Type B pancreatic cell (in vitro differentiated cells): ENCODE results near the gene NALCN. TPM values are rescaled to one million over a fixed set of nuclear protein-coding genes. Genes with fewer than 3 reads are reported as not detected.

Source experiments
- DNase-seq: peaks from one replicate; pipeline ENCODE4 v3.0.0; 2021; ENCODE audit warnings: mixed read lengths; ENCODE audit not compliant: unreplicated experiment; ENCODE audit errors: extremely low spot score
- H3K27ac Mint-ChIP-seq: 2 replicates; pipeline ENCODE4 v1.8.0; 2021; ENCODE audit warnings: mild to moderate bottlenecking, mixed read lengths
- H3K27me3 Mint-ChIP-seq: 2 replicates; pipeline ENCODE4 v1.8.0; 2021; ENCODE audit warnings: mixed read lengths
- H3K36me3 Mint-ChIP-seq: 2 replicates; pipeline ENCODE4 v1.8.0; 2021; ENCODE audit warnings: mixed read lengths
- H3K4me1 Mint-ChIP-seq: one replicate; pipeline ENCODE4 v1.8.0; 2021; ENCODE audit warnings: mixed read lengths; ENCODE audit not compliant: unreplicated experiment
- H3K4me3 Mint-ChIP-seq: 2 replicates; pipeline ENCODE4 v1.8.0; 2021; ENCODE audit warnings: mild to moderate bottlenecking, mixed read lengths
- H3K9me3 Mint-ChIP-seq: 2 replicates; pipeline ENCODE4 v1.8.0; 2021; ENCODE audit warnings: mixed read lengths
- CTCF ChIP-seq: fragments of 200-600 bp; sonication (generic); conservative IDR thresholded peaks from 2 replicates; pipeline ENCODE4 v1.5.0; 2021; ENCODE audit warnings: antibody characterized with exemption, mild to moderate bottlenecking
- total RNA-seq: library from RNA; stranded (reverse); gene quantifications from 2 replicates; pipeline ENCODE4 v1.2.1, GENCODE V29; 2021; ENCODE audit warnings: low replicate concordance

NALCN gene
- total RNA-seq, 1 donor from 2014 or later: 0.70 TPM

- Mint-ChIP-seq H3K4me1 (no peaks in the 10 kb centered on the region), H3K27me3 (no peaks in the 10 kb centered on the region), H3K36me3 (no peaks in the 10 kb centered on the region), H3K9me3 (no peaks in the 10 kb centered on the region), H3K4me3 (no peak overlapping the region), H3K27ac (no peak overlapping the region)
- no peak for TF ChIP-seq CTCF
- DNase-seq: no peak
Observed at GRCh38 chr13:101399365-101399764, 16.9 kb downstream of the NALCN start.

GRCh38 chr13:101398920-101399319 lies 17.4 kb downstream of the NALCN start:
- Mint-ChIP-seq H3K4me1 (no peaks in the 10 kb centered on the region), H3K27ac (no peak overlapping the region), H3K27me3 (no peaks in the 10 kb centered on the region), H3K9me3 (no peaks in the 10 kb centered on the region), H3K36me3 (no peaks in the 10 kb centered on the region), H3K4me3 (no peak overlapping the region)
- DNase-seq: no peak
- no peak for TF ChIP-seq CTCF

GRCh38 chr13:101398191-101398590 lies 18.1 kb downstream of the NALCN start:
- no peak for TF ChIP-seq CTCF
- no peak for DNase-seq
- Mint-ChIP-seq H3K9me3 (no peaks in the 10 kb centered on the region), H3K36me3 (no peaks in the 10 kb centered on the region), H3K27me3 (no peaks in the 10 kb centered on the region), H3K4me1 (no peaks in the 10 kb centered on the region), H3K4me3 (no peak overlapping the region), H3K27ac (no peak overlapping the region)

GRCh38 chr13:101397742-101398141 lies 18.6 kb downstream of the NALCN start:
- Mint-ChIP-seq H3K4me3 (no peak overlapping the region), H3K27me3 (no peaks in the 10 kb centered on the region), H3K27ac (no peak overlapping the region), H3K36me3 (no peaks in the 10 kb centered on the region), H3K9me3 (no peaks in the 10 kb centered on the region), H3K4me1 (no peaks in the 10 kb centered on the region)
- no peak for TF ChIP-seq CTCF
- no peak for DNase-seq

- H3K27me3 Mint-ChIP-seq: no peaks in the 10 kb centered on the region
- H3K36me3 Mint-ChIP-seq: no peaks in the 10 kb centered on the region
- DNase-seq: no peak
- H3K4me3 Mint-ChIP-seq: no peak overlapping the region
- peaks cover 5% of the 10 kb centered on the region for H3K4me1 Mint-ChIP-seq
- TF ChIP-seq CTCF: no peak
- H3K9me3 Mint-ChIP-seq: no peaks in the 10 kb centered on the region
- no peak overlapping the region for H3K27ac Mint-ChIP-seq
Observed at GRCh38 chr13:101394605-101395004, 21.7 kb downstream of the NALCN start.

- Mint-ChIP-seq H3K4me1 (peaks cover 5% of the 10 kb centered on the region), H3K27me3 (no peaks in the 10 kb centered on the region), H3K9me3 (no peaks in the 10 kb centered on the region), H3K36me3 (no peaks in the 10 kb centered on the region), H3K27ac (no peak overlapping the region), H3K4me3 (no peak overlapping the region)
- no peak for DNase-seq
- no peak for TF ChIP-seq CTCF
Observed at GRCh38 chr13:101393140-101393539, 23.2 kb downstream of the NALCN start.
